IMR-90 (cell line): Measurements from ENCODE around the gene TNNI2. TPM values are rescaled to one million over a fixed set of nuclear protein-coding genes. Genes with fewer than 3 reads are reported as not detected.

Experiments used
- ATAC-seq: fragments of 200-7000 bp; cut with Tn5 transposase; 2 replicates; pipeline ENCODE4 v1.9.1; 2020; ENCODE audit warnings: low read depth, mild to moderate bottlenecking, moderate library complexity
- BruUV-seq: library from RNA; stranded (reverse); fragments of 400-500 nt; replicated peaks from 2 replicates; lab custom pipeline; 2021; lab: Mats Ljungman, UMichigan
- CTCF ChIA-PET: fragments of 300-600 bp; formaldehyde crosslinking; extraction: SDS; loops from one replicate; lab custom pipeline; 2021; ENCODE audit warnings: antibody characterized with exemption; lab: Yijun Ruan, JAX
- POLR2A ChIA-PET: fragments of 300-600 bp; sonication (Branson Sonifier 250); formaldehyde crosslinking; loops from one replicate; lab custom pipeline; 2022; ENCODE audit warnings: antibody characterized with exemption; ENCODE audit not compliant: unreplicated experiment; lab: Charles Lee
- DNase-seq: peaks from one replicate; pipeline ENCODE4 v3.0.0; 2013
- H2AFZ ChIP-seq: replicated peaks from 2 replicates; pipeline ENCODE3; 2013; ENCODE audit warnings: low read length, mild to moderate bottlenecking; ENCODE audit not compliant: poor library complexity
- H2AK5ac ChIP-seq: 2 replicates; pipeline ENCODE4 v1.6.1; 2013; ENCODE audit warnings: low read depth, low read length, inconsistent platforms
- H2AK9ac ChIP-seq: replicated peaks from 2 replicates; pipeline ENCODE3; 2013; ENCODE audit warnings: mild to moderate bottlenecking, low read depth, low read length, moderate library complexity; ENCODE audit not compliant: poor library complexity
- H2BK120ac ChIP-seq: 2 replicates; pipeline ENCODE4 v1.6.1; 2013; ENCODE audit warnings: low read depth, low read length, inconsistent platforms
- H2BK15ac ChIP-seq: 3 replicates; pipeline ENCODE4 v1.6.1; 2013; ENCODE audit warnings: low read depth, low read length, inconsistent platforms
- H2BK20ac ChIP-seq: 2 replicates; pipeline ENCODE4 v1.6.1; 2013; ENCODE audit warnings: low read depth, mild to moderate bottlenecking, inconsistent platforms, low read length, moderate library complexity
- H2BK5ac ChIP-seq: 2 replicates; pipeline ENCODE4 v1.6.1; 2013; ENCODE audit warnings: mild to moderate bottlenecking, low read depth, low read length, inconsistent platforms; ENCODE audit not compliant: poor library complexity, severe bottlenecking
- H3K14ac ChIP-seq: replicated peaks from 2 replicates; pipeline ENCODE4 v1.6.1; 2013; ENCODE audit warnings: low read depth, low read length, inconsistent platforms
- H3K18ac ChIP-seq: 2 replicates; pipeline ENCODE4 v1.6.1; 2013; ENCODE audit warnings: low read depth, low read length, control low read depth
- H3K23ac ChIP-seq: 2 replicates; pipeline ENCODE4 v1.6.1; 2013; ENCODE audit warnings: low read depth, low read length, inconsistent platforms
- H3K27ac ChIP-seq: 2 replicates; pipeline ENCODE4 v1.5.1; 2013; ENCODE audit warnings: mild to moderate bottlenecking, control low read depth, low read length; ENCODE audit not compliant: insufficient read depth
- H3K27me3 ChIP-seq: 2 replicates; pipeline ENCODE4 v1.6.1; 2013; ENCODE audit warnings: low read length; ENCODE audit not compliant: control insufficient read depth, insufficient read depth
- H3K36me3 ChIP-seq: 2 replicates; pipeline ENCODE4 v1.6.1; 2013; ENCODE audit warnings: low read length, mixed read lengths; ENCODE audit not compliant: control insufficient read depth, insufficient read depth
- H3K4ac ChIP-seq: 2 replicates; pipeline ENCODE4 v1.6.1; 2013; ENCODE audit warnings: low read depth, low read length, inconsistent platforms
- H3K4me1 ChIP-seq: 2 replicates; pipeline ENCODE4 v1.6.1; 2013; ENCODE audit warnings: low read length, mixed read lengths; ENCODE audit not compliant: control insufficient read depth, insufficient read depth
- H3K4me2 ChIP-seq: 2 replicates; pipeline ENCODE4 v1.6.1; 2013; ENCODE audit warnings: low read depth, mild to moderate bottlenecking, control low read depth, low read length, moderate library complexity
- H3K4me3 ChIP-seq: 2 replicates; pipeline ENCODE4 v1.5.1; 2013; ENCODE audit warnings: low read depth, mild to moderate bottlenecking, control low read depth, low read length, moderate library complexity; ENCODE audit not compliant: insufficient read depth
- H3K56ac ChIP-seq: 2 replicates; pipeline ENCODE4 v1.6.1; 2013; ENCODE audit warnings: low read length, inconsistent platforms; ENCODE audit not compliant: insufficient read depth; ENCODE audit errors: extremely low read depth
- H3K79me1 ChIP-seq, 2 experiments: 2 replicates each; pipeline ENCODE4 v1.6.1; 2013; ENCODE audit warnings: low read length in 2 of 2, inconsistent platforms in 1 of 2, low read depth in 1 of 2
- H3K9ac ChIP-seq: 2 replicates; pipeline ENCODE4 v1.6.1; 2013; ENCODE audit warnings: low read depth, low read length, control low read depth
- H3K9me1 ChIP-seq: 2 replicates; pipeline ENCODE4 v1.6.1; 2013; ENCODE audit warnings: low read length, inconsistent platforms; ENCODE audit not compliant: insufficient read depth
- H3K9me3 ChIP-seq: 2 replicates; pipeline ENCODE4 v1.6.1; 2013; ENCODE audit warnings: low read length; ENCODE audit not compliant: control insufficient read depth, insufficient read depth
- H4K20me1 ChIP-seq: 2 replicates; pipeline ENCODE4 v1.6.1; 2013; ENCODE audit warnings: low read length, inconsistent platforms; ENCODE audit not compliant: insufficient read depth
- H4K5ac ChIP-seq: 2 replicates; pipeline ENCODE4 v1.6.1; 2013; ENCODE audit warnings: mild to moderate bottlenecking, low read depth, low read length, control low read depth
- H4K8ac ChIP-seq, 2 experiments: 2 replicates each; pipeline ENCODE4 v1.6.1; 2013; ENCODE audit warnings: low read depth in 2 of 2, low read length in 2 of 2, control low read depth in 1 of 2, inconsistent platforms in 1 of 2
- H4K91ac ChIP-seq: 2 replicates; pipeline ENCODE4 v1.6.1; 2013; ENCODE audit warnings: low read depth, low read length, inconsistent platforms; ENCODE audit not compliant: insufficient read depth
- CTCF ChIP-seq: conservative IDR thresholded peaks from 2 replicates; pipeline ENCODE4 v1.5.1; 2012; ENCODE audit warnings: mild to moderate bottlenecking, low read depth, low read length, improper control_type of control experiment
- MAFK ChIP-seq: IDR thresholded peaks from 2 replicates; pipeline ENCODE4 v1.6.1; 2012; ENCODE audit warnings: low read depth, low read length, improper control_type of control experiment
- MXI1 ChIP-seq: IDR thresholded peaks from 2 replicates; pipeline ENCODE4 v1.6.1; 2012; ENCODE audit warnings: low read depth, mild to moderate bottlenecking, low read length, moderate library complexity, borderline replicate concordance
- NFE2L2 ChIP-seq: fragments of 150-350 bp; IDR thresholded peaks from 2 replicates; pipeline ENCODE4 v1.6.1; 2016; ENCODE audit warnings: low read depth, mild to moderate bottlenecking, low read length
- POLR2A ChIP-seq: IDR thresholded peaks from 2 replicates; pipeline ENCODE4 v1.6.1; 2012; ENCODE audit warnings: mild to moderate bottlenecking, low read depth, low read length
- RFX5 ChIP-seq: IDR thresholded peaks from 2 replicates; pipeline ENCODE4 v1.8.0; 2012; ENCODE audit warnings: low read depth, mild to moderate bottlenecking, low read length, moderate library complexity
- USF2 ChIP-seq: fragments of 150-350 bp; IDR thresholded peaks from 2 replicates; pipeline ENCODE4 v1.6.1; 2017; ENCODE audit warnings: mild to moderate bottlenecking, antibody characterized with exemption, low read length, low read depth
- WGBS, 2 experiments: methylation state at CpG; one replicate each; pipeline versions ENCODE4 v1.1.5 to v1.1.7; 2013; ENCODE audit warnings: missing lambda C conversion rate in 2 of 2; ENCODE audit not compliant: insufficient read length in 1 of 2; ENCODE audit errors: extremely low coverage in 2 of 2; 5-methylcytosine and 5-hydroxymethylcytosine counted together
- dilution Hi-C: fragments of 300-500 bp; cut with HindIII; formaldehyde crosslinking; loops from one replicate; pipeline ENCODE4 v1.14.3; 2018; ENCODE audit warnings: low sequenced_read_pairs; ENCODE audit not compliant: unreplicated experiment
- in situ Hi-C: fragments of 300-500 bp; cut with MboI; formaldehyde crosslinking; loops from 3 replicates; pipeline ENCODE4 v1.14.3; 2019; ENCODE audit warnings: low sequenced_read_pairs, inconsistent platforms, mixed read lengths
- intact Hi-C: fragments of 100-400 bp; cut with micrococcal nuclease; formaldehyde crosslinking; loops from 2 replicates; pipeline ENCODE4 v1.10.0; 2022
- polyA plus RNA-seq, 3 experiments: library from polyadenylated mRNA; depleted of rRNA; stranded (reverse); fragments of >200 nt; gene quantifications; 2 replicates each; pipeline ENCODE4 v1.2.3, GENCODE V29; 2012; ENCODE audit warnings: low replicate concordance in 1 of 3
- total RNA-seq: library from RNA; depleted of rRNA; stranded (reverse); fragments of >200 nt; gene quantifications from 2 replicates; pipeline ENCODE4 v1.2.3, GENCODE V29; 2012

TNNI2 gene
- total and polyA plus RNA-seq, 2 of the 4 experiments (the other 2 are of a cell fraction) = not detected

- dilution Hi-C loops = no loop called here
- WGBS, 2 experiments = 65% methylated on average over 17 of the region's 26 CpGs; no CpG with 5 or more reads in 1 of the 2 experiments
- no peak overlapping the region for H3K23ac ChIP-seq
These were observed 7.2 kb upstream of the TNNI2 start for GRCh38 chr11:1831338-1832210.

More at GRCh38 chr11:1831338-1832210, 7.2 kb upstream of the TNNI2 start:
- H3K9ac ChIP-seq = no peak overlapping the region
- intact Hi-C loops (loop anchor here (1.0 to 2.0 kb wide), 2 partner anchors 69 to 137 kb away; partner anchors contain the start of gene CTSD), in situ Hi-C loops (no loop called here)
- DNase-seq (no peak), ATAC-seq (no peak)
- no TSS peak for BruUV-seq
- H4K5ac ChIP-seq = no peak overlapping the region
- H3K4me1 ChIP-seq = peaks cover 15% of the 10 kb centered on the region
- peak overlapping the region; percentile 66; the same call in 1 of the 3 replicates for H2BK15ac ChIP-seq
- H3K27me3 ChIP-seq = peaks cover 16% of the 10 kb centered on the region; the same call in 1 of the 2 replicates
- no peak overlapping the region for H3K56ac ChIP-seq
- TF ChIP-seq MAFK = no peak
- TF ChIP-seq MXI1 = no peak
- no peak for TF ChIP-seq CTCF
- TF ChIP-seq NFE2L2 = no peak
- no peak for TF ChIP-seq POLR2A
- no peak for TF ChIP-seq RFX5
- TF ChIP-seq USF2 = no peak
- no peak overlapping the region for H3K4ac ChIP-seq
- H2BK5ac ChIP-seq = no peak overlapping the region
- no peak overlapping the region for H2AFZ ChIP-seq
- H3K18ac ChIP-seq = no peak overlapping the region
- H4K20me1 ChIP-seq = no peaks in the 10 kb centered on the region
- no peak overlapping the region for H3K4me3 ChIP-seq
- ChIA-PET POLR2A (interaction anchor here (0.6 kb wide), 1 partner anchor 126 kb away, joined by 3 read pairs; no protein-coding TSS in a partner anchor), CTCF (interaction anchor here (0.9 to 3.9 kb wide), 5 partner anchors 137 to 320 kb away, joined by 3 to 54 read pairs (median 9); no protein-coding TSS in a partner anchor)
- H3K27ac ChIP-seq = no peak overlapping the region
- H2BK120ac ChIP-seq = no peak overlapping the region
- H3K14ac ChIP-seq = no peak overlapping the region
- H2AK9ac ChIP-seq = no peak overlapping the region
- no peak overlapping the region for H4K8ac ChIP-seq
- no peaks in the 10 kb centered on the region for H3K36me3 ChIP-seq
- no peak overlapping the region for H2BK20ac ChIP-seq
- no peak overlapping the region for H2AK5ac ChIP-seq
- H3K79me1 ChIP-seq = no peaks in the 10 kb centered on the region
- H4K91ac ChIP-seq = no peak overlapping the region
- no peaks in the 10 kb centered on the region for H3K9me3 ChIP-seq
- no peak overlapping the region for H3K4me2 ChIP-seq
- H3K9me1 ChIP-seq = no peaks in the 10 kb centered on the region
